ENCODE measurements around the gene PKN1. TPM values are rescaled to one million over a fixed set of nuclear protein-coding genes. Genes with fewer than 3 reads are reported as not detected.

The PKN1 gene
- total RNA-seq, 1 donor from 2014 or later = 106 TPM

DNA sequence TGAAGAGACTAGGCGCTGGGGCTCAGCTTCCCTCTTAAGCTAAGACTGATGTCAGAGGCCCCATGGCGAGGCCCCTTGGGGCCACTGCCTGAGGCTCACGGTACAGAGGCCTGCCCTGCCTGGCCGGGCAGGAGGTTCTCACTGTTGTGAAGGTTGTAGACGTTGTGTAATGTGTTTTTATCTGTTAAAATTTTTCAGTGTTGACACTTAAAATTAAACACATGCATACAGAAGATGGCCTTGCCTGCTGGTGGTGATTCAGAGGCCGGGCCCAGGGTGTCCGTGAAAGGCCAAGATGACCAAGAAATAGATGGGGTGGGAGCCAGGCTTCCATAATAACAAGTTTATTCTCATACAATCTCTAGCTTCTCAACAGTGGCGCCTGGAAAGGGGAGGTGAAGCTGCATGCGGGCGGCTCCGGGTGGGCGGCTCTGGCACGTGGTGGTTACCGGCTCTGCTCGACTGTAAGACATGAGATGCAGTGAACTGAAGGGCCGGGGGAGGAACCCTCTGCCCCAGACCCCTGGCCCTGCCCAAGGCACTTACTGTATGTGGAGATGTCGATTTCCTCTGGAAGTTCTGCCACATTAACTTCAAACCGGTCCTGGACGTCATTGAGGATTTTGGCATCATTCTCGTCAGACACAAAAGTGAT, 24.5 kb upstream of the PKN1 start:
- H3K36me3 Mint-ChIP-seq (ENCODE audit: insufficient read depth) = peaks cover 11% of the 10 kb centered on the region
- DNase-seq (ENCODE audit: low spot score, unreplicated experiment) = no peak
- peaks cover 3% of the 10 kb centered on the region for H3K4me1 Mint-ChIP-seq (ENCODE audit: low read depth)
- H3K27me3 Mint-ChIP-seq = no peaks in the 10 kb centered on the region
- H3K9me3 Mint-ChIP-seq (ENCODE audit: low read depth) = no peaks in the 10 kb centered on the region
- H3K27ac Mint-ChIP-seq = no peak overlapping the region
- TF ChIP-seq, protein P1, sequence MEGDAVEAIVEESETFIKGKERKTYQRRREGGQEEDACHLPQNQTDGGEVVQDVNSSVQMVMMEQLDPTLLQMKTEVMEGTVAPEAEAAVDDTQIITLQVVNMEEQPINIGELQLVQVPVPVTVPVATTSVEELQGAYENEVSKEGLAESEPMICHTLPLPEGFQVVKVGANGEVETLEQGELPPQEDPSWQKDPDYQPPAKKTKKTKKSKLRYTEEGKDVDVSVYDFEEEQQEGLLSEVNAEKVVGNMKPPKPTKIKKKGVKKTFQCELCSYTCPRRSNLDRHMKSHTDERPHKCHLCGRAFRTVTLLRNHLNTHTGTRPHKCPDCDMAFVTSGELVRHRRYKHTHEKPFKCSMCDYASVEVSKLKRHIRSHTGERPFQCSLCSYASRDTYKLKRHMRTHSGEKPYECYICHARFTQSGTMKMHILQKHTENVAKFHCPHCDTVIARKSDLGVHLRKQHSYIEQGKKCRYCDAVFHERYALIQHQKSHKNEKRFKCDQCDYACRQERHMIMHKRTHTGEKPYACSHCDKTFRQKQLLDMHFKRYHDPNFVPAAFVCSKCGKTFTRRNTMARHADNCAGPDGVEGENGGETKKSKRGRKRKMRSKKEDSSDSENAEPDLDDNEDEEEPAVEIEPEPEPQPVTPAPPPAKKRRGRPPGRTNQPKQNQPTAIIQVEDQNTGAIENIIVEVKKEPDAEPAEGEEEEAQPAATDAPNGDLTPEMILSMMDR (IDR thresholded peaks at IDR 0.05; ENCODE audit: unreplicated experiment) = no peak
- no peak overlapping the region for H3K4me3 Mint-ChIP-seq (ENCODE audit: low read depth)

DNA sequence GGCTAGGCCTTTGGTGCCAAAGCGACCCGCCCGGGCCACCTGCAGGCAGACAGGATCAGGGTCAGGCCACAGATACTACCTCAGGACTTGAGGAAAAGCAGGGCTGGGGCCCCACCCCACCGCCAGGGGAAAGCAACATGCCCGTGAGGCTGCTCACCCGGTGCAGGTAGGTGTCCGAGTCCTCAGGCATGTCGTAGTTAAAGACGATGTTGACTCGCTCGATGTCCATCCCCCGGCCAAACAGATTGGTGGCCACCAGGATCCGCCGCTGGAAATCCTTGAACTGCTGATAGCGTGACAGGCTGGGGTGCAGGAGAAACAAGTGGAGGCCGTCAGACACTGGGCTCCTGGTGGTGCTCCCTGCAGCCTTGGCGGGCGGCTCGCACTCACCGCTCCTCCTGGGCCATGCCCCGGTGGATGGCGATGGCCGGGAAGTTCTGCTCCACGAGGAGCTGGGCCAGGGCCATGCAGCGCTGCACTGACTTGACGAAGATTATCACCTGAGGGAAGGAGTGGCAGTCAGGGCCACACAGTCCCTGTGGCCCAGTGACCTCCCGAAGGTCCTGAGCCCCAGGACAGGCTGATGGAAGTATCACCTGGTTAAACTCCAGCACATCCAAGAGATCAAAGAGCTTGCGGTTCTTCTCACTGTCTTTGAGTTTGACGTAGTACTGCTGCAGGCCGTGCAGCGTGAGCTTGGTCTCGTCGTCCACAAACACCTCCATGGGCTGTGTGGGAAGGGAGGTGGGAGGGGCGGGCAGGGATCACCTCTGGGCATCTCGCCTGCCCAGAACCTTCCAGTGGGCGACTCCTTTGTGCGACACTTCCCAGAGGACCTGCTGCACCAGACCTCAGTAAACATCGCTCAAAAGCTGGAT, 23.7 kb upstream of the PKN1 start:
- TF ChIP-seq, protein P1 (IDR thresholded peaks at IDR 0.05; ENCODE audit: unreplicated experiment) = no peak
- no peak overlapping the region for H3K27ac Mint-ChIP-seq
- H3K9me3 Mint-ChIP-seq (ENCODE audit: low read depth) = no peaks in the 10 kb centered on the region
- H3K4me1 Mint-ChIP-seq (ENCODE audit: low read depth) = peaks cover 3% of the 10 kb centered on the region
- no peak for DNase-seq (ENCODE audit: low spot score, unreplicated experiment)
- H3K27me3 Mint-ChIP-seq = no peaks in the 10 kb centered on the region
- no peak overlapping the region for H3K4me3 Mint-ChIP-seq (ENCODE audit: low read depth)
- H3K36me3 Mint-ChIP-seq (ENCODE audit: insufficient read depth) = peaks cover 11% of the 10 kb centered on the region

DNA sequence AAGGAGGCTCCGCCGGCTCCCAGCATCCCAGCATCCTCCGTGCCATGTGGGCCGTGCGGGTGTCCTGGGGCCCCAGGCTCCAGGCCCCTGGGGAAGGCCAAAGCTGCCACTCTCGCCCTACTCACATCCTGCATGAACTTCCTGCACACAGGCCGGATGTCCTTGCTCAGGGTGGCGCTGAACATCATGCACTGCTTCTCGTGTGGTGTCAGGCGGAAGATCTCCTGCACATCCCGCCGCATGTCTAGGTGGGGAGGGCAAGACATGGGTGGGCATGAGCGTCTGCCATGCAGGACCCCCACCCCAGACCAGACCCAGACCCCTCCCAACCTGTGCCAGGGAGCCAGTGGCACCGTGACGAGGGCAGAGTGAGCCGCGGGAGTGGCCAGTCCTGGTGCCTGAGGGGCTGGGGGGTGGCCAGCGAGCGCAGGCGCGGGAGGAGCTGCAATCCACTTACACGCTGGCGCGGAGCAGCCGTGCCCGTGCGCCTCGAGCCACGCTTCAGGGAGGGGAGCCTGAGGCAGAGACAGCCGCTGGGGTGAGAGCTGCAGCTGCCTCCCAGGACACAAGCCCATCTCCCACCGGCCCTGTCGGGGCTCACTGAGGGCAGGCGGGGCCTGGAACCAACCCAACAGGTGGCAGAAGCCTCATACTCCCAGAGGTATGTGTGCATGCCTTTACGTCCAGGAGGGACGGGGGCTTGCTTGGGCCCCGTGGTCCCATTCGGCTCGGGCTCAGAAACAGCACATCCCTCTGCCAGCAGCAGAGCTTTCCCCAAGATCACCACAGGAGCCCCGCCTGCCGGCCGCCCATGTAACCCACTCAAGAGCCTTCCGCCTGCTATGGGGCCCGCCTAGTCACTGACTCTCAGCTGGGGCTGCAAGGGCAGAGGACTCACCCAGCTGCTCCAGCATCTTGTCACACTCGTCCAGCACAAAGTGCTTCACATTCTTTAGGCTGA, 22.7 kb upstream of the PKN1 start:
- DNase-seq (ENCODE audit: low spot score, unreplicated experiment) = no peak
- peaks cover 3% of the 10 kb centered on the region for H3K4me1 Mint-ChIP-seq (ENCODE audit: low read depth)
- no peaks in the 10 kb centered on the region for H3K9me3 Mint-ChIP-seq (ENCODE audit: low read depth)
- H3K4me3 Mint-ChIP-seq (ENCODE audit: low read depth) = no peak overlapping the region
- H3K36me3 Mint-ChIP-seq (ENCODE audit: insufficient read depth) = peaks cover 11% of the 10 kb centered on the region
- TF ChIP-seq, protein P1 (IDR thresholded peaks at IDR 0.05; ENCODE audit: unreplicated experiment) = no peak
- no peak overlapping the region for H3K27ac Mint-ChIP-seq
- H3K27me3 Mint-ChIP-seq = no peaks in the 10 kb centered on the region

DNA sequence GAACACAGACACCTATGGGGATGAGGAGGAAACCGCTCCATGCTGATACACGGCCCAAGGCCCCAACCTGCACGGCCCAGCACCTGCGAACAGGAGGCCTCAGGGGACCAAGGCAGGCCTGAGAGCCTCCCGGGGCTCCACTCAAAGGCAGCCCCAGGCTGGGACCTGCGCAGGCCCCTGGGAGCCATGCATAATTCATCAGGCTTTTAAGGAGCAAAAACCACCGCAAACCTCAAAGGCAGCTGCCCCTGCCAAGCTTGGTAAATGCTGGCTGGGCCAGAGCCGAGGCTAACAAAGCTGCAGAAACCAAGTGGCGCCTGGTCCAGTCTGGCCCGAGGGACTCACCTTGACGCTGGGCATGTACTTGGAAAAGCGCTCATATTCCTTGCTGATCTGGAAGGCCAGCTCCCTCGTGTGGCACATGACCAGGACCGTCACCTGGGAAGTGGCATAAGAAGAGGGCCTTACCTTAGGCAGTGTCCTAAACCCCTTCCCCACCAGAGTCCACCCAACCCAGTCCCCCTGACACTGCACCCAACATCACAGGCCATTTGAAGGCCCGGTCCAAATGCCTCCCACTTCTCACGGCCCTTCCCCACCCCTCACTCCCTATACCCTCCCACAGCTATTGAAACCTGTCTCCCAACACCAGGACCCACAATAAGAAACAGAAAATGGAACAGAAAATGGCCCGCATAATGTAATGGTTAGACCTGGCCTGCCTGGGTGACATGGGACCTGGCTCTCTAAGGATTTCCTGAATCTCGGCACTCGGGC, 21.8 kb upstream of the PKN1 start:
- DNase-seq (ENCODE audit: low spot score, unreplicated experiment) = no peak
- H3K4me1 Mint-ChIP-seq (ENCODE audit: low read depth) = peaks cover 4% of the 10 kb centered on the region
- H3K4me3 Mint-ChIP-seq (ENCODE audit: low read depth) = no peak overlapping the region
- H3K9me3 Mint-ChIP-seq (ENCODE audit: low read depth) = no peaks in the 10 kb centered on the region
- H3K27me3 Mint-ChIP-seq = no peaks in the 10 kb centered on the region
- TF ChIP-seq, protein P1 (IDR thresholded peaks at IDR 0.05; ENCODE audit: unreplicated experiment) = no peak
- peaks cover 15% of the 10 kb centered on the region for H3K36me3 Mint-ChIP-seq (ENCODE audit: insufficient read depth)
- no peak overlapping the region for H3K27ac Mint-ChIP-seq
